Epithelial cell of esophagus (primary cell): ENCODE data around the gene HTT.

Experiments used
- DNase-seq: peaks from one replicate; pipeline ENCODE4 v3.0.0; 2010; ENCODE audit warnings: low read depth
- H3K4me3 ChIP-seq: 2 replicates; pipeline ENCODE4 v1.5.1; 2011; ENCODE audit warnings: mild to moderate bottlenecking, low read length, control low read depth
- TF ChIP-seq, protein P1 (sequence below): IDR thresholded peaks from 2 replicates; pipeline ENCODE4 v1.5.1; 2011; ENCODE audit warnings: low read depth, mild to moderate bottlenecking, low read length, control low read depth, inconsistent platforms; ENCODE audit not compliant: insufficient read depth; ENCODE audit errors: missing control alignments

The HTT gene

DNA sequence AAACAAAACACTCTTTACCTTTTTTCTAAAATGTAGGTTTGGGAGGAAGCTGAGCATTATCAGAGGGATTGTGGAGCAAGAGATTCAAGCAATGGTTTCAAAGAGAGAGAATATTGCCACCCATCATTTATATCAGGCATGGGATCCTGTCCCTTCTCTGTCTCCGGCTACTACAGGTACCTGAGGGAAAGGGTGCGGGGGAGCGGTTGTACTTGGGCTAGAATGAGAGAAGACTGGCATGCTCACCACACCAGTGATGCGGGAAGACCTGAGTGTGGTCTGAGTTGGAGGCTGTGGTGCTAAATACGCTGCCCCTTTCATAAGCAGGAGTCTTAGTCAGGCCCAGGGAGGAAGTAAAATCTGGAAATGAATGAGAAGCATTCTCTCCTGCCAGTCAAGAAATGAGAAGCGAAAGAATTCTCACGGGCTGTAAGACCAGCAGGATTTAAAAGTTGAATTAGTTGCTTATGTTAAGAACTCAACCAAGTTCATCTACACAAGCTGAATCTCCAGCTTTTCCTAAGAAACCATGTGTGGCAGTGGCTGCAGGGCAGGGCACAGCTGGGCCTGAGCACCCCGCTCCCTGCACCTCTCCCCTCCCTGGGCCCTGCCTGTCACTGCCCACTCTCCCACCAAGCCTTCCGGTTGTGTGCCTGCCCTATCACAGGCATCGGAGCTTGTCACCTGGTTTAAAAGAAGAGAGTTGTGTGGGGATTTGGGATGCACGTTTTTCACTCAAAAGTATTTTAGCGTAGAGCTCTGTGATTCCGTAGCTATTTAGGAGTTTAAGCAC lies 149.7 kb downstream of the HTT start:
- no peak for DNase-seq
- H3K4me3 ChIP-seq: no peak overlapping the region
- TF ChIP-seq, protein P1, sequence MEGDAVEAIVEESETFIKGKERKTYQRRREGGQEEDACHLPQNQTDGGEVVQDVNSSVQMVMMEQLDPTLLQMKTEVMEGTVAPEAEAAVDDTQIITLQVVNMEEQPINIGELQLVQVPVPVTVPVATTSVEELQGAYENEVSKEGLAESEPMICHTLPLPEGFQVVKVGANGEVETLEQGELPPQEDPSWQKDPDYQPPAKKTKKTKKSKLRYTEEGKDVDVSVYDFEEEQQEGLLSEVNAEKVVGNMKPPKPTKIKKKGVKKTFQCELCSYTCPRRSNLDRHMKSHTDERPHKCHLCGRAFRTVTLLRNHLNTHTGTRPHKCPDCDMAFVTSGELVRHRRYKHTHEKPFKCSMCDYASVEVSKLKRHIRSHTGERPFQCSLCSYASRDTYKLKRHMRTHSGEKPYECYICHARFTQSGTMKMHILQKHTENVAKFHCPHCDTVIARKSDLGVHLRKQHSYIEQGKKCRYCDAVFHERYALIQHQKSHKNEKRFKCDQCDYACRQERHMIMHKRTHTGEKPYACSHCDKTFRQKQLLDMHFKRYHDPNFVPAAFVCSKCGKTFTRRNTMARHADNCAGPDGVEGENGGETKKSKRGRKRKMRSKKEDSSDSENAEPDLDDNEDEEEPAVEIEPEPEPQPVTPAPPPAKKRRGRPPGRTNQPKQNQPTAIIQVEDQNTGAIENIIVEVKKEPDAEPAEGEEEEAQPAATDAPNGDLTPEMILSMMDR: no peak

DNA sequence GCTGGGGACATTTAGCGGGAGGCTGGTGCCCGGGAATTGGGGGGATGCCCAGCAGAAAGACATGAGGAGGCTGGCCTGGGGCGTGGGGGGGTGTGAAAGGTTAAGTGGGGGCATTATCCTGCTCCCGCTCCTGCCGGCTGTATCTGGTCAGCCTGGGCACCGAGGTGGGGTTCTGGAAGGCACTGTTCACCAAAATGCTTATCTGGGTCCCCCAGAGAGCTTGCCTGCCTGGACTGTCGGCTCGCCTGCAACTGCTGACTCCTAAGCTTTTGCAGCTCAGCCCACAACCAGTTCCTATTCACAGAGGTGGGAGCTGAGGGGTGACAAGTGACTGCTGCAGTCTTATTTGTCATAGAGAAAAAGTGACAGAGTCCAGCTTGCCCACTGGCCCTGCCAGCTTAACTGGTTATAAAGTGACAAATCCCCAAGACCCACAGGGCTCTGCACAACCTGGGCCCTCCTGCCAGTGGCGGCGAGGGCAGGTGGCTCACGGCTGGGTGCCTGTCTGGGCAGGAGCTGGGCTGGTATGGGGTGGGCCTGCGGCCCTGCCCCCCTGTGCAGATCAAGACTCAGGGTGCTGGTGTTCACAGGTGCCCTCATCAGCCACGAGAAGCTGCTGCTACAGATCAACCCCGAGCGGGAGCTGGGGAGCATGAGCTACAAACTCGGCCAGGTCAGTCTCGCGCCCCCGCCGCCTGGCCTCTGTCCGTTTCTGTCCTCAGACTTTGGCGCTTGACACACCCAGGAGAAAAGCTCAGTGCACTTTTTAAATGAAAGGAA lies 150.8 kb downstream of the HTT start:
- TF ChIP-seq, protein P1: no peak
- DNase-seq: no peak

DNA sequence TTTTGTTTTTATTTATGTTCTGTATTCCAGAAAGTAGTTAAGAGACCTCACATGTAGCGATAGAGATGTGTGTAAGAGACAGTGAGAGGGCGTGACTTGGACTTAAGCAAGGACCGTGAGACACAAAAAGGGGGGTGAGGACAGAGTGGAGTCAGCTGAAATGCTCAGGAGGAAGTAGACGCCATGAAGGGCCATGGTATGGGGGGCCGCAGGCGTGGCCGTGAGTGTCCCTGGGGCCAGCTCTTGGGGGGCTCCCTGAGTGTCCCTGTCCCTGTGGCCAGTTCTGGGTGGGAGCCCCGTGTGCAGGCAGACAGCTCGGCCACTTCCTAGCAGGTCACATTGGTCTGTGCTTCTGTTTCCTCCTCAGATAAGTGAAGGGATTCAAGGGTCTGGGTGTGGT lies 151.5 kb downstream of the HTT start:
- TF ChIP-seq, protein P1: no peak
- no peak overlapping the region for H3K4me3 ChIP-seq
- DNase-seq: no peak

More for the DNA sequence above, 150.8 kb downstream of the HTT start:
- no peak overlapping the region for H3K4me3 ChIP-seq

DNA sequence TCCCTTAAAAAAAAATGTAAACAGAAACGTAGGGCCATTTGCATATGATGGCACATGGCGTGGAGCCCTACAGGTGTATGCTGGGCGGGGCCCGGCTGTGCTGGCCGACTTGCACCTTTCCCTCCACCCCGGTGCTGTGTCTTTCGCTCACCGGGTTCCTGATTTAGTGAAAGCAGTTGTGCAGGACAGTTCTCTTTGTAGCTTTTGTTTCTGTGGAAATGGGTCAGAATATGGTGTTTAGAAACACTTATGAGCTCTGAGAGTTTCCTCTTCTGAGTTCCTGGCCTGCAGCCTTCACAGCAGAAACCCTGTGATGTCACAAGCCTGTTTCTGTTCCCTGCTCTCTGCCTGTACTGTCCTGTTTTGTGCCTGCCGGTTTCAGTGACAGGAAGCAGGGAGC lies 152.0 kb downstream of the HTT start:
- DNase-seq: no peak
- no peak overlapping the region for H3K4me3 ChIP-seq
- TF ChIP-seq, protein P1: no peak

DNA sequence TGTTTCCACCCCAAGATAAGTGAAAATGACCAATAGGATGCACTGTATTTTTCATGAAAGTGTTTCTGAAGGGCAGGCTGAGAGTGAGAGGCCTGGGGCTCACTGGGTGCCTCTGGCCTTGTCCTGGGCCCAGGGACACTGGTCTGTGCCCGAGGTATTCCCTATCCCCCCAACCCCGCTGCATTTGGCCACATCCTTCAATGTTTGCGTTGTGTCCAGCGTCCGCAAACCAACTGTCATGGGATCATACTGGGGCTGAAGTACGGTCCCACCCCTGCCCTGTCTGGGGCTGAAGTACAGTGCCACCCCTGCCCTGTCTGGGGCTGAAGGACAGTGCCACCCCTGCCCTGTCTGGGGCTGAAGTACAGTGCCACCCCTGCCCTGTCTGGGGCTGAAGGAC lies 152.5 kb downstream of the HTT start:
- no peak for DNase-seq
- no peak overlapping the region for H3K4me3 ChIP-seq
- TF ChIP-seq, protein P1: no peak

DNA sequence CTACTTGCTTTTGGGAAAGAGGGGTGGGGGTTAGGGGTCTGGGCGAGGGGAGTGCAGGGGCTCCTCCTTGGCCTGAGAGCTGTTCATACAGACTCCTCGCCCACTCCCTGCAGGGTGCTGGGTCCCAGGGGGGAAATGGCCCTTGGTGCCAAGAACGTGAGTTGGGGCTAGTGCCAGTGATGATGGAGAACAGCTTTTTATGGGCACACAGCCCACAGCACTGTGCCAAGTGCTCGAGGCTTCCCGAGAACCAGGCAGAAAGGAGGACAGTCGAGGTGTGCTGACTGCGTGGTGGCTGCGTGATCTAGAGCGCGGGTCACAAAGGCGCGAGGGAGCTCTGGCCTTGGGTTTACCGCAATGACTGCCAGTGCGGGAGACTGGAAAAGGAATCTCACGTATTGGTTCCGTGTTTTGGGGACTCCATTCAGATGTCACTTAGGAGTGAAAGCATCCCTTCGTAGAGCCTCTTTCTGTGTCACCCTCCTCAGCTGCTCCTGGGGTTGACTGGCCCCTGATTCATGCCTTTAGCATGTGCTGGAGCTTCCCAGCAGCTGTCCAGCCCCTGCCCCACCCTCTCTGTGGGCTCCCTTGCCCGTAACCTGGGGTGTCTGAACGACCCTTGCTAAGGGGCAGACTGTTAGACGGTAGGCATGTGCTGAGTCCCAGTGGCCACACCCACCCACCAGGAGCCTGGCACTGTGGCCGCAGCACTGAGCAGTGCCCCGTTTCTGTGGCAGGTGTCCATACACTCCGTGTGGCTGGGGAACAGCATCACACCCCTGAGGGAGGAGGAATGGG lies 153.6 kb downstream of the HTT start:
- TF ChIP-seq, protein P1: no peak
- no peak overlapping the region for H3K4me3 ChIP-seq
- no peak for DNase-seq
